Kidney glomerular epithelial cell (primary cell): ENCODE measurements around the gene PIEZO2.

ENCODE experiments used
- DNase-seq: peaks from one replicate; lab custom pipeline; 2025; lab: John Stamatoyannopoulos, UW

The PIEZO2 gene

GRCh38 chr18:10745971-10746370 lies 403.4 kb downstream of the PIEZO2 start:
- DNase-seq = no peak

- no peak for DNase-seq
Observed at GRCh38 chr18:10745219-10745618, 404.1 kb downstream of the PIEZO2 start.

- no peak for DNase-seq
Observed at GRCh38 chr18:10743766-10744165, 405.6 kb downstream of the PIEZO2 start.

GRCh38 chr18:10739152-10739551 lies 410.2 kb downstream of the PIEZO2 start:
- no peak for DNase-seq

GRCh38 chr18:10736984-10737383 lies 412.4 kb downstream of the PIEZO2 start:
- DNase-seq = no peak

- DNase-seq = no peak
Observed at GRCh38 chr18:10732990-10733389, 416.4 kb downstream of the PIEZO2 start.

- no peak for DNase-seq
Observed at GRCh38 chr18:10727477-10727876, 421.9 kb downstream of the PIEZO2 start.

GRCh38 chr18:10726198-10727068 lies 422.9 kb downstream of the PIEZO2 start:
- DNase-seq = no peak

GRCh38 chr18:10724666-10725065 lies 424.7 kb downstream of the PIEZO2 start:
- no peak for DNase-seq

GRCh38 chr18:10723496-10723895 lies 425.9 kb downstream of the PIEZO2 start:
- DNase-seq = no peak

GRCh38 chr18:10718809-10719208 lies 430.6 kb downstream of the PIEZO2 start:
- DNase-seq = no peak

GRCh38 chr18:10715791-10716190 lies 433.6 kb downstream of the PIEZO2 start:
- no peak for DNase-seq

GRCh38 chr18:10713409-10713808 lies 436.0 kb downstream of the PIEZO2 start:
- no peak for DNase-seq

GRCh38 chr18:10707294-10707693 lies 442.1 kb downstream of the PIEZO2 start:
- DNase-seq = no peak

- no peak for DNase-seq
Observed at GRCh38 chr18:10705786-10706185, 443.6 kb downstream of the PIEZO2 start.

- DNase-seq = no peak
Observed at GRCh38 chr18:10705291-10705690, 444.1 kb downstream of the PIEZO2 start.

- no peak for DNase-seq
Observed at GRCh38 chr18:10702206-10702605, 447.2 kb downstream of the PIEZO2 start.

- no peak for DNase-seq
Observed at GRCh38 chr18:10690366-10690765, 459.0 kb downstream of the PIEZO2 start.

GRCh38 chr18:10690035-10690329 lies 459.4 kb downstream of the PIEZO2 start:
- no peak for DNase-seq

GRCh38 chr18:10689236-10690034 lies 459.9 kb downstream of the PIEZO2 start:
- no peak for DNase-seq

- DNase-seq = no peak
Observed at GRCh38 chr18:10688766-10689165, 460.6 kb downstream of the PIEZO2 start.

GRCh38 chr18:10687161-10687925 lies 462.0 kb downstream of the PIEZO2 start:
- peak; percentile 27 for DNase-seq

- DNase-seq = no peak
Observed at GRCh38 chr18:10686308-10686707, 463.1 kb downstream of the PIEZO2 start.
